Lung (tissue), 12 donors: ENCODE measurements around the gene CTDNEP1. TPM values are rescaled to one million over a fixed set of nuclear protein-coding genes. Genes with fewer than 3 reads are reported as not detected.
A peak's percentile ranks its signal among the peaks of the same experiment; 100 is the strongest.

ENCODE experiments used
- ATAC-seq: fragments of 200-7000 bp; cut with Tn5 transposase; one replicate; pipeline ENCODE4 v1.9.1; 2020; ENCODE audit warnings: moderate number of reproducible peaks; ENCODE audit not compliant: insufficient read depth, low FRiP score
- DNase-seq, 3 donors: peaks; one replicate each; pipeline ENCODE4 v3.0.0-alpha.2; 2013 to 2017
- H3K27ac ChIP-seq, 2 donors: one replicate each; pipeline ENCODE4 v1.5.1; 2013; ENCODE audit warnings: mild to moderate bottlenecking in 2 of 2, moderate library complexity in 2 of 2, control low read depth in 1 of 2, inconsistent platforms in 1 of 2, low read depth in 1 of 2, low read length in 1 of 2
- H3K27me3 ChIP-seq, 3 donors: one replicate each; pipeline ENCODE4 v1.5.1; 2013; ENCODE audit warnings: low read length in 2 of 3; ENCODE audit not compliant: control insufficient read depth in 3 of 3, insufficient read depth in 3 of 3
- H3K36me3 ChIP-seq, 4 donors: one replicate each; pipeline ENCODE4 v1.5.1; 2013; ENCODE audit warnings: low read length in 4 of 4, mild to moderate bottlenecking in 1 of 4, moderate library complexity in 1 of 4; ENCODE audit not compliant: control insufficient read depth in 4 of 4, insufficient read depth in 4 of 4
- H3K4me1 ChIP-seq, 5 donors: one replicate each; pipeline ENCODE4 v1.5.1; 2013; ENCODE audit warnings: low read length in 5 of 5, mild to moderate bottlenecking in 2 of 5, moderate library complexity in 1 of 5; ENCODE audit not compliant: control insufficient read depth in 5 of 5, insufficient read depth in 5 of 5
- H3K4me3 ChIP-seq: one replicate; pipeline ENCODE4 v1.5.1; 2013; ENCODE audit warnings: mild to moderate bottlenecking, control low read depth, moderate library complexity
- H3K9ac ChIP-seq, 2 donors: one replicate each; pipeline ENCODE4 v1.5.1; 2013; ENCODE audit warnings: low read length in 2 of 2, control low read depth in 1 of 2; ENCODE audit not compliant: insufficient read depth in 1 of 2
- H3K9me3 ChIP-seq, 4 donors: one replicate each; pipeline ENCODE4 v1.5.1; 2013; ENCODE audit warnings: low read length in 3 of 4, mild to moderate bottlenecking in 1 of 4, moderate library complexity in 1 of 4; ENCODE audit not compliant: control insufficient read depth in 4 of 4, insufficient read depth in 3 of 4
- WGBS, 2 donors: extraction: QIAGEN DNeasy Blood & Tissue Kit; methylation state at CpG; one replicate each; pipeline ENCODE4 v1.1.7; 2013; 5-methylcytosine and 5-hydroxymethylcytosine counted together
- polyA plus RNA-seq, 2 donors: library from polyadenylated mRNA; stranded (reverse); fragments of 200-250 nt; gene quantifications; one replicate each; pipeline ENCODE4 v1.2.1, GENCODE V29; 2013
- total RNA-seq, 2 donors: library from RNA; depleted of rRNA in 1 of 2; stranded (reverse); fragments of >200 nt in 1 of 2; gene quantifications; one replicate each; pipeline ENCODE4 v1.2.1, GENCODE V29; 2014 to 2021
- TF ChIP-seq, protein P1 (sequence below): IDR thresholded peaks from 2 replicates; pipeline ENCODE4 v1.5.1; 2012; ENCODE audit warnings: mild to moderate bottlenecking; ENCODE audit errors: control extremely low read depth, extremely low read depth
- donor health status: control.
- donor health status: control.
- donor health status: Bipolar disorder and iron deficiency.
- donor health status: healthy.
- donor health status: DM: yes; HTN: yes; CAD: no.

Gene CTDNEP1
- total and polyA plus RNA-seq, 4 donors: 72.5 to 126 (median 90.3) TPM

DNA sequence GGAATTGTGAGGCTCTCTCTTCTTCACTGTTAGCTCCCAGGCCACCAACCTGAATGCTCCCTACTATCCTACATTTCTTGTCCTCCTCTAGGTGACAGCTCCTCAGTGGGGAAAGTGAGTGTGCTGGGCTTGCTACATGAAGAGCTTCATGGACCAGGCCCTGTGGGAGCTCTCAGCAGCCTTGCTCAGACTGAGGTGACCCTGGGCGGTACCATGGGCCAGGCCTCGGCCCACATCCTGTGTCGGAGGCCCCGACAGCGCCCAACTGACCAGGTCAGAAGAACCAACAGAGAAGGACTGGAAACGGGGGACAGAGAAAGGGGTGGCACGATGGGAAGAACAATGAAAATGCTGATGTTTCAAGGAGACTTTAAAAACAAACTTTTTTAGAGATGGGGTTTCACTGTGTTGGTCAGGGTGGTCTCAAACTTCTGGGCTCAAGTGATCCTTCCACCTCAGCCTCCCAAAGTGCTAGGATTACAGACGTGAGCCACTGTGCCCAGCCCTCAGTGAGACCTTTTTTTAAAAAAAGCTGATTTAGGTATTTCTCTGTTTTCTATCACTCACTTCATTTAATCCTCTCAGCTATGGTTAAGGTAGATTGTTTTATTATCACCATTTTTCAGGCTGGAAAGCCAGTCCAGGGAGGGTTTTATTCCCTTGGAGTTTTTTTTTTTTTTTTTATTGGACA, 5.4 kb upstream of the CTDNEP1 start:
- Histone ChIP-seq H3K9me3 (no peaks in the 10 kb centered on the region), H3K36me3 (peaks cover 0 to 30% (median 12%) of the 10 kb centered on the region in 4 donors), H3K27ac (peak overlapping the region in 1 of 2 donors; percentile 10), H3K4me1 (peaks cover 0 to 13% (median 3%) of the 10 kb centered on the region in 5 donors), H3K9ac (no peak overlapping the region), H3K4me3 (no peak overlapping the region), H3K27me3 (peaks cover 0 to 6% (median 3%) of the 10 kb centered on the region in 3 donors)
- WGBS, 2 donors: 89 to 95% methylated on average over 8 of the region's 8 CpGs
- no peak for DNase-seq
- TF ChIP-seq, protein P1, sequence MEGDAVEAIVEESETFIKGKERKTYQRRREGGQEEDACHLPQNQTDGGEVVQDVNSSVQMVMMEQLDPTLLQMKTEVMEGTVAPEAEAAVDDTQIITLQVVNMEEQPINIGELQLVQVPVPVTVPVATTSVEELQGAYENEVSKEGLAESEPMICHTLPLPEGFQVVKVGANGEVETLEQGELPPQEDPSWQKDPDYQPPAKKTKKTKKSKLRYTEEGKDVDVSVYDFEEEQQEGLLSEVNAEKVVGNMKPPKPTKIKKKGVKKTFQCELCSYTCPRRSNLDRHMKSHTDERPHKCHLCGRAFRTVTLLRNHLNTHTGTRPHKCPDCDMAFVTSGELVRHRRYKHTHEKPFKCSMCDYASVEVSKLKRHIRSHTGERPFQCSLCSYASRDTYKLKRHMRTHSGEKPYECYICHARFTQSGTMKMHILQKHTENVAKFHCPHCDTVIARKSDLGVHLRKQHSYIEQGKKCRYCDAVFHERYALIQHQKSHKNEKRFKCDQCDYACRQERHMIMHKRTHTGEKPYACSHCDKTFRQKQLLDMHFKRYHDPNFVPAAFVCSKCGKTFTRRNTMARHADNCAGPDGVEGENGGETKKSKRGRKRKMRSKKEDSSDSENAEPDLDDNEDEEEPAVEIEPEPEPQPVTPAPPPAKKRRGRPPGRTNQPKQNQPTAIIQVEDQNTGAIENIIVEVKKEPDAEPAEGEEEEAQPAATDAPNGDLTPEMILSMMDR: no peak
- no peak for ATAC-seq

DNA sequence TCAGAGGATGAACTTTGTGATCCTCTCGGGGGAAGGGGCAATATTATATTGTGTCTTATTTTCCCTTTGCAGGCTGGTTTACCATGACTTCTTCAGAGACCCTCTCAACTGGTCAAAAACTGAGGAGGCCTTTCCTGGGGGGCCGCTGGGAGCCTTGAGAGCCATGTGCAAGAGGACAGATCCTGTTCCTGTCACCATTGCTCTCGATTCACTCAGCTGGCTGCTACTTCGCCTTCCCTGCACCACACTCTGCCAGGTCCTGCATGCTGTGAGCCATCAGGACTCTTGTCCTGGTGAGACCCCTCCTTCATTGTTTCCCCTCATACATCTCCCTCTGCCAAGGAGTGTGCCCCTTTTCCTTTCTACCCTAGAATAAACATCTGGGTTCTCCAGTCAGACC, 3.0 kb upstream of the CTDNEP1 start:
- H3K27me3 ChIP-seq: no peaks in the 10 kb centered on the region
- ATAC-seq: no peak
- H3K9me3 ChIP-seq: no peaks in the 10 kb centered on the region
- peaks cover 0 to 22% (median 6%) of the 10 kb centered on the region in 5 donors for H3K4me1 ChIP-seq
- H3K4me3 ChIP-seq: no peak overlapping the region
- no peak for DNase-seq
- H3K36me3 ChIP-seq: peaks cover 0 to 27% (median 12%) of the 10 kb centered on the region in 4 donors
- H3K27ac ChIP-seq: no peak overlapping the region
- WGBS, 2 donors: 89 to 94% methylated on average over 4 of the region's 4 CpGs
- no peak overlapping the region for H3K9ac ChIP-seq
- TF ChIP-seq, protein P1: no peak

GRCh38 chr17:7253082-7253481, 1.5 kb upstream of the CTDNEP1 start:
- H3K36me3 ChIP-seq: peaks cover 0 to 19% (median 10%) of the 10 kb centered on the region in 4 donors
- TF ChIP-seq, protein P1: no peak
- peaks cover 0 to 26% (median 11%) of the 10 kb centered on the region in 5 donors for H3K4me1 ChIP-seq
- 74 to 87% methylated on average over 5 of the region's 5 CpGs for WGBS, 2 donors
- H3K4me3 ChIP-seq: no peak overlapping the region
- DNase-seq (no peak), ATAC-seq (no peak)
- no peaks in the 10 kb centered on the region for H3K27me3 ChIP-seq
- H3K27ac ChIP-seq: peak overlapping the region in 1 of 2 donors; percentile 88
- peak overlapping the region; percentile 72 to 97 for H3K9ac ChIP-seq
- no peaks in the 10 kb centered on the region for H3K9me3 ChIP-seq
